OCI-LY3 (cell line): ENCODE measurements around the gene CGREF1.

ENCODE experiments used
- H2AFZ ChIP-seq: fragments of 200-600, 300-600 bp; shearing (Covaris generic); 2 replicates; pipeline ENCODE4 v1.6.0; 2014; ENCODE audit warnings: antibody characterized with exemption, low read depth, low read length
- H3K27ac ChIP-seq: fragments of 200-600, 300-600 bp; sonication (generic); 2 replicates; pipeline ENCODE4 v1.5.1; 2014; ENCODE audit warnings: mild to moderate bottlenecking, low read length, moderate library complexity, mixed read lengths
- H3K27me3 ChIP-seq: fragments of 200-600, 300-600 bp; sonication (generic); 2 replicates; pipeline ENCODE4 v1.6.1; 2014; ENCODE audit warnings: low read depth, low read length, mixed read lengths
- H3K36me3 ChIP-seq: fragments of 200-600, 300-600 bp; sonication (generic); replicated peaks from 2 replicates; pipeline ENCODE3; 2014; ENCODE audit warnings: low read depth, low read length, mixed read lengths
- H3K4me1 ChIP-seq: fragments of 300-600, 200-600 bp; sonication (generic); 2 replicates; pipeline ENCODE4 v1.6.1; 2014; ENCODE audit warnings: low read length, mixed read lengths
- H3K4me2 ChIP-seq: fragments of 200-600, 300-600 bp; sonication (generic); 2 replicates; pipeline ENCODE4 v1.6.1; 2014; ENCODE audit warnings: low read length, mixed read lengths
- H3K4me3 ChIP-seq: fragments of 300-600, 200-600 bp; sonication (generic); 2 replicates; pipeline ENCODE4 v1.5.1; 2014; ENCODE audit warnings: antibody characterized with exemption, mild to moderate bottlenecking, low read length, moderate library complexity
- H3K79me2 ChIP-seq: fragments of 300-600, 200-600 bp; shearing (Covaris generic); 2 replicates; pipeline ENCODE4 v1.6.1; 2014; ENCODE audit warnings: mild to moderate bottlenecking, low read length, mixed read lengths
- H3K9ac ChIP-seq: fragments of 300-600, 200-600 bp; shearing (Covaris generic); 2 replicates; pipeline ENCODE4 v1.6.0; 2014; ENCODE audit warnings: mild to moderate bottlenecking, low read length, moderate library complexity
- H3K9me3 ChIP-seq: fragments of 200-600, 300-600 bp; shearing (Covaris generic); 2 replicates; pipeline ENCODE4 v1.6.1; 2014; ENCODE audit warnings: low read length, mixed read lengths; ENCODE audit not compliant: insufficient read depth
- H4K20me1 ChIP-seq: fragments of 200-600, 300-600 bp; sonication (generic); 2 replicates; pipeline ENCODE4 v1.6.1; 2016; ENCODE audit warnings: low read length, mixed read lengths; ENCODE audit not compliant: insufficient read depth
- CTCF ChIP-seq: fragments of 200-600, 300-600 bp; sonication (generic); IDR thresholded peaks from 2 replicates; pipeline ENCODE4 v1.5.1; 2014; ENCODE audit warnings: antibody characterized with exemption, low read length, low read depth
- EZH2phosphoT487 ChIP-seq: fragments of 200-600 bp; shearing (Covaris generic); IDR thresholded peaks from 2 replicates; pipeline ENCODE4 v1.6.1; 2018; ENCODE audit warnings: antibody characterized with exemption, mixed run types, low read depth

Gene CGREF1

GRCh38 chr2:27133905-27134780 is 15.2 kb upstream of the CGREF1 start, which contains the start of gene PREB:
PREB (minus strand) TSS chr2:27134636; CDS start chr2:27134421, 215 bp downstream.
- no peak for TF ChIP-seq EZH2phosphoT487
- TF ChIP-seq CTCF = peak; percentile 48
- Histone ChIP-seq H3K9ac (peak within 1 kb of the TSS; percentile 94), H3K4me2 (peak within 1 kb of the TSS; percentile 86), H3K79me2 (peaks cover 21% of the 10 kb centered on the region), H3K27ac (peak within 1 kb of the TSS; percentile 48), H3K36me3 (peaks cover 34% of the 10 kb centered on the region), H2AFZ (peak within 1 kb of the TSS; percentile 71), H3K27me3 (no peaks in the 10 kb centered on the region), H3K9me3 (no peaks in the 10 kb centered on the region), H3K4me3 (peak within 1 kb of the TSS; percentile 83), H4K20me1 (peaks cover 4% of the 10 kb centered on the region), H3K4me1 (peaks cover 12% of the 10 kb centered on the region)

- H3K4me1 ChIP-seq = peaks cover 12% of the 10 kb centered on the region
- peaks cover 38% of the 10 kb centered on the region for H3K36me3 ChIP-seq
- no peaks in the 10 kb centered on the region for H3K9me3 ChIP-seq
- peak overlapping the region; percentile 83 for H3K4me3 ChIP-seq
- H3K79me2 ChIP-seq = peaks cover 21% of the 10 kb centered on the region
- peak overlapping the region; percentile 86 for H3K4me2 ChIP-seq
- no peak overlapping the region for H2AFZ ChIP-seq
- H3K27me3 ChIP-seq = no peaks in the 10 kb centered on the region
- peak overlapping the region; percentile 48; the same call in 1 of the 2 replicates for H3K27ac ChIP-seq
- no peak for TF ChIP-seq EZH2phosphoT487
- TF ChIP-seq CTCF = no peak
- H3K9ac ChIP-seq = peak overlapping the region; percentile 94
- peaks cover 4% of the 10 kb centered on the region for H4K20me1 ChIP-seq
These were observed 14.4 kb upstream of the CGREF1 start for GRCh38 chr2:27133195-27133875.

- H2AFZ ChIP-seq = no peak overlapping the region
- H3K79me2 ChIP-seq = peaks cover 21% of the 10 kb centered on the region
- H3K27ac ChIP-seq = no peak overlapping the region
- no peaks in the 10 kb centered on the region for H3K9me3 ChIP-seq
- H3K27me3 ChIP-seq = no peaks in the 10 kb centered on the region
- H4K20me1 ChIP-seq = peaks cover 4% of the 10 kb centered on the region
- H3K4me3 ChIP-seq = no peak overlapping the region
- no peak overlapping the region for H3K4me2 ChIP-seq
- H3K36me3 ChIP-seq = peaks cover 38% of the 10 kb centered on the region
- peaks cover 12% of the 10 kb centered on the region for H3K4me1 ChIP-seq
- no peak for TF ChIP-seq EZH2phosphoT487
- H3K9ac ChIP-seq = no peak overlapping the region
These were observed 12.5 kb upstream of the CGREF1 start for GRCh38 chr2:27131429-27131828.

- Histone ChIP-seq H2AFZ (no peak overlapping the region), H3K4me2 (no peak overlapping the region), H3K9me3 (no peaks in the 10 kb centered on the region), H4K20me1 (peaks cover 4% of the 10 kb centered on the region), H3K36me3 (peaks cover 38% of the 10 kb centered on the region), H3K4me3 (no peak overlapping the region), H3K79me2 (peaks cover 21% of the 10 kb centered on the region), H3K4me1 (peaks cover 12% of the 10 kb centered on the region), H3K27me3 (no peaks in the 10 kb centered on the region), H3K27ac (no peak overlapping the region), H3K9ac (no peak overlapping the region)
- TF ChIP-seq EZH2phosphoT487 = no peak
- no peak for TF ChIP-seq CTCF
These were observed 11.5 kb upstream of the CGREF1 start for GRCh38 chr2:27130396-27130795.
